Glomerular endothelial cell (primary cell): Measurements from ENCODE around the gene TUBB4A. TPM values are rescaled to one million over a fixed set of nuclear protein-coding genes. Genes with fewer than 3 reads are reported as not detected.
A peak's percentile ranks its signal among the peaks of the same experiment; 100 is the strongest.

ENCODE experiments used
- DNase-seq: peaks from one replicate; pipeline ENCODE4 v3.0.0-alpha.2; 2011; ENCODE audit warnings: low read depth, low spot score; ENCODE audit errors: extremely low read depth
- total RNA-seq: library from RNA; depleted of rRNA; stranded (reverse); fragments of >200 nt; gene quantifications from 2 replicates; pipeline ENCODE4 v1.2.3, GENCODE V29; 2015

The TUBB4A gene
- total RNA-seq, 1 donor from 2014 or later: not detected

DNA sequence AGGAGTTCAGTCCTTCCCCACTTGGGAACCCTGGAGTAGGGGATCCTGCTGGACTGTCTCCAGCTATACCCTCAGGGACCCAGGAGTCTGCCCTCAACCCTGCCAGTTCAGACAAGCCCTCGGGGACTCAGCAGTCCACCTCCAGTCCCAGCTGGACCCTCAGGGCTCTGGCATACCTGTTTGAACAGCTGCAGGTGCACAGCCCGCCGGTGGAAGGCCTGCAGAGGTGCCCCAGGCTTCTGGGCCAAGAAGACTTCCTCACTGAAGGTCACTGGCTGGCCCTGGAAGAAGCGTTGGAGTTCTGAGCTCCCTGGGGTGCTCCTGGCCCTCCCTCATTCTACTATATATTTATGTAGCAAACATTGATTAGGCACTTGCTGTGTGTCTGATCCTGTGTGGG is 29.4 kb downstream of the TUBB4A start:
- no peak for DNase-seq

DNA sequence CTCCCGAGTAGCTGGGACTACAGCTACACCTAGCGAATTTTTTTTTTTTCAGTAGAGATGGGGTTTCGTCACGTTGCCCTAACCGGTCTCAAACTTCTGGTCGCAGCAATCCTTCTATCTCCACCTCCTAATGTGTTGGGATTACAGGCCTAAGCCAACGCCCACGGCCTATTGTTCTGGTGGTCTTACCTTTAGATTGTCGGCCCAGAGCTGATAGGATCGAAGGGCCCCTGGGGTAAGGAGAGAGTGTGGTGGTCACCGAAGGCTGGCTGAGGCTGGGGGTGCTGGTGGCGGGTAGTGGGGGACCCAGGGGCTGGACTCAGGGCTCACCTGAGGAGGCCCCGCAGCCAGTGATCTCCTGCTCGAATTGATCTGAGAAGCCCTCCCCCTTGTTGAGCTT is 31.0 kb downstream of the TUBB4A start:
- no peak for DNase-seq

DNA sequence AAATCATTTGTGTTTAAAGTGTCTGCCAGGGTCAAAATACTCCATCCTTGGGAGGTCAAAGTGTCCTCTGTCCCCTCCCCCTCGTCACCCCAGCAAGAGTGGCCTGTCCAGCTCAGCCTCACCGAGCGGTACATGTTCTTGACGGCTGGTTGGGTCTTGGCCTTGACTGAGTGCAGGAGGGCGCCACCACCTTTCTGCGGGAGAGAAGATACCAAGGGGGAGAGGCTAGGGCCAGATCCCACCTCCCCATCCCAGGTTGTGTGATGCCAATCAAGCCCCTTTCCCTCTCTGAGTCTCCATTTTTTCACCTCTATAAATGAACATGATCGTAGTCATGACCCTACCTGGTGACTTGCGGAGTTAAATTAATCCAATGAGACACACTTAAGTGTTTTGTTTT is 31.9 kb downstream of the TUBB4A start:
- DNase-seq: no peak

DNA sequence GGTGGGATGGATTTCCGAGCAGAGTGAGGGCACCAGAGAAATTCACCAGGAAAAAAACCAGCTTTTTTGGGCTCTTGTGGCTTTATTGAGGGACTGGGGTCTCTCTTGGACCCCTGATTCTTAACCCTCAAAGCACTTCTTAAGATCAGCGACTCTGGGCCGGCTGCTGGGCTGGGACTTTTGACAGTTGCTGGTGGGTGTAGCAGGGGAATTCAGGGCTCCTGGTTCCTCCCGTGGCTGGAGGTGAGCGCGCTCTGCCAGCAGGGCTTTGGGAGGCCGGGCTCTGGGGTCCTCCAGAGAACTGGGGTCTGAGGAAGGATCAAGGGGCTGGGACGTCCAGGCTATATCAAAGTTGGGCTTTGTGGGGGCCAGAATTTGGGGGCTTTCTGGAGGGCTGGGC is 34.7 kb downstream of the TUBB4A start:
- no peak for DNase-seq

DNA sequence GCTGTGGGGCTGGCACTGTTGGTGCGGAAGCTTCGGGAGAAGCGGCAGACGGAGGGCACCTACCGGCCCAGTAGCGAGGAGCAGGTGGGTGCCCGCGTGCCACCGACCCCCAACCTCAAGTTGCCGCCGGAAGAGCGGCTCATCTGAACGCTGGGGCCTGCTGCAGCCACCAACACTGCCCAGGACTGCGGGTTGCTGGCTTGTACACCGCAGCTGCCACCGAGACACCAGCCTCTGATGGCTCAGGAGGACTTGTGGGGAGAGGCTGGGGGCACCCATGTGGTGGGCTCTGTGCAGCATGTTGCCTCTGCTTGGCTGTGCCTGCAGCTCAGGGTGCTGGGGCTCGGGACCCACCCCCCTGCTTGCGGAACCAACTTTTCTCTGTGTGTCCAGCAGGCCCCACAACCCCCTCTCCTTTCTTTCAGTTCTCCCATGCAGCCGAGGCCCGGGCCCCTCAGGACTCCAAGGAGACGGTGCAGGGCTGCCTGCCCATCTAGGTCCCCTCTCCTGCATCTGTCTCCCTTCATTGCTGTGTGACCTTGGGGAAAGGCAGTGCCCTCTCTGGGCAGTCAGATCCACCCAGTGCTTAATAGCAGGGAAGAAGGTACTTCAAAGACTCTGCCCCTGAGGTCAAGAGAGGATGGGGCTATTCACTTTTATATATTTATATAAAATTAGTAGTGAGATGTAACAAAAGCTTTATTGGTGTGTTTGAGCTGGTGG is 35.4 kb downstream of the TUBB4A start:
- DNase-seq: no peak

DNA sequence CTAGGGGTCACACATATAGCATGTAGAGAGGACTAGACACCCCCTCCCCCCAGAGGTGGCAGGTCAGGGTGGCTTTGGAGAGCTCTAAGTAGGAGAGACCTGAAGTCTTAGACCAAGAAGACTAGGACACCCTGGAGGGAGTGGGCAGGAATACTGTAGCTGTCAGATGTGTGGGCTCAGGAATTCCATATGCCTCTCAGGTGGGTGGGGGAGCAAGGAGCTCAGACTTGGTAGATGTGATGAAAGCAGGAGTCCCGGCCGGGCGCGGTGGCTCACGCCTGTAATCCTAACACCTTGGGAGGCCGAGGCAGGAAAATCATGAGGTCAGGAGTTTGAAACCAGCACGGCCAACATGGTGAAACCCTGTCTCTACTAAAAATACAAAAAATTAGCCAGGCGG is 36.4 kb downstream of the TUBB4A start:
- no peak for DNase-seq

DNA sequence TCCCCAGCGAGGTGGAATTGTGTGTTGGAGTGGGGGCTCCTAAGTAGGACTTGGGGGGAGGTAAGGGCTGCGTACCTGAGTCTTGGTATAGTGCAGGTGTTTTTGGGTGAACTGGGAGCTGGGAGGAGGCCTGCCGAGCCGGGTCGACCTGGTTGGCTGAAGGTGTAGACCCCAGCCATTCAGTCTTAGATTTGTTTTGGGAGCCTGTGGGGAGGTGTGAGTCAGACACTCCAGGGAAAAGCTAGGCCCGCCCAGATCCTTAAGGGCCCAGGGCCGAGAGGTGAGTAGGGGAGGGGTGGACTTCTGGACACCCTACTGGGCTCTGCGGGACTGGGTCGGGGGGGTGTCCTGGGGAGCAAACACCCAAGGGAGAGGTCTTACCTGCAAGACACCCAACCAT is 37.1 kb downstream of the TUBB4A start:
- DNase-seq: no peak

DNA sequence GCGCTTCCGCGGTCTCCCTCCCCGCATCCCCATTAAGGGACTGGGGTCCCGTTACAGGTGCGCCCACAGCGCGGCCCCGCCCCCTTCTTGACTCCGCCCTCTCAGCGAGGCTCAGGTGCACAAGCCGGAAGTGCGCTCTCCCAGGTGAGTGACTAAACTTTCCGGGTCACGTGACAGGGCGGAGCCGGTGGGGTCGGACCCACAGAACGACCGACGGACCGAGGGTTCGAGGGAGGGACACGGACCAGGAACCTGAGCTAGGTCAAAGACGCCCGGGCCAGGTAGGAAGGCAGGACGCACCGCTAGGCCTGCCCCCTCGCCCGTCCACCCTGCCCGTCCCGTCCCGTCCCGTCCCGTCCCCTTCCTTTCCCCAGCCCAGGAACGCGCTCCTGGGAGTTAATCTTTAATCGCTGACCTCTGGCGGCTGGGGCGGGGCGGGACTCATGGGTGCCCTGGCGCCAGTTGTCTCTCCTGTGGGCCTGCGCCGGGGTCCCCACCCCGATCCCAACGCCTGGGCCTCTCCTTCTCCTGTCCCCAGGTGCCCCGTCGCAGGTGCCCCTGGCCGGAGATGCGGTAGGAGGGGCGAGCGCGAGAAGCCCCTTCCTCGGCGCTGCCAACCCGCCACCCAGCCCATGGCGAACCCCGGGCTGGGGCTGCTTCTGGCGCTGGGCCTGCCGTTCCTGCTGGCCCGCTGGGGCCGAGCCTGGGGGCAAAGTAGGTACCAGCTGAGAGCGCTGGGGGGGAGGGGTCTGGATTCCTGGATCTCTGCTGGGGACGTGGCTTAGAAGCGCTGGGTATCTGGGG is 37.8 kb downstream of the TUBB4A start, which contains the start of gene CRB3:
Gene CRB3 (plus strand): TSS at position 202 of the 804 bp plus-strand sequence. CDS start 431 bp downstream, at position 633.
- DNase-seq: no peak

DNA sequence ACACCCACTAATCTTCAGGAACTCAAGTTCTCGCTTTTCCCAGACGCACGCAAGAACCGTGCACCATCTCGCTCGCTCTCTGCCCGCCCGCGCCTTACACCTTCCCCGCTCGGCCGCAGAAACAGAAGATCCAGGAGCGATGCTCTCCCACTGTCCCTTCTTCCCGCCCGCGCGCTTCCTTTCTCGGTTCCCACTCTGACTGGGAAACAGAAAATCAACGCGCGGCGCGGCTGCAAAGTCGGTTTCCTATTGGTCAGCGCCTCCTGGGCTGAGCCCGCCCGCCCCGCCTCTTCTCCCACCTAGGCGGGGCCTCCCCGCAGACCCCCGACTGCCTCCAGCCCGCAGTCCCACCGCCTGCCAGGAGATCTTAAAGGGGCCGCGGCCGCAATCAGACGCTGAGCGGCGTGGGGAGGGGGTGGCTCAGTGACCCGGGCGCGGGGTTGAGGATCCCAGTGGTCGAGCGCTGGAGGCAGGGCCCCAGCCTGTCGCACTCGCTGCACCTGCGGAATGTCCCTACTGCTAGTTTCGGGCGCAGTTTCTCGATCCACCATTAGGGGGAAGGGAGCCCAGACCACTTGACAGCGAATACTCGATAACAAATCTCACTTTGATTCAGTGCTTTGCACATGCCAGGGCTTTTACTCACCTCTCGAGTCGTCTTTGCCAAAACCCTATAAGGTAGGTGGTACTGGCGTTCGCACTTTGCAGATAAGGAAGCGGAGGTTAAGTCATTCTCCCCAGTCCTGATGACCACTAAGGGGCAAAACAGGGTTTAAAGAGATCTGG is 41.8 kb downstream of the TUBB4A start:
- peak; percentile 75 for DNase-seq

DNA sequence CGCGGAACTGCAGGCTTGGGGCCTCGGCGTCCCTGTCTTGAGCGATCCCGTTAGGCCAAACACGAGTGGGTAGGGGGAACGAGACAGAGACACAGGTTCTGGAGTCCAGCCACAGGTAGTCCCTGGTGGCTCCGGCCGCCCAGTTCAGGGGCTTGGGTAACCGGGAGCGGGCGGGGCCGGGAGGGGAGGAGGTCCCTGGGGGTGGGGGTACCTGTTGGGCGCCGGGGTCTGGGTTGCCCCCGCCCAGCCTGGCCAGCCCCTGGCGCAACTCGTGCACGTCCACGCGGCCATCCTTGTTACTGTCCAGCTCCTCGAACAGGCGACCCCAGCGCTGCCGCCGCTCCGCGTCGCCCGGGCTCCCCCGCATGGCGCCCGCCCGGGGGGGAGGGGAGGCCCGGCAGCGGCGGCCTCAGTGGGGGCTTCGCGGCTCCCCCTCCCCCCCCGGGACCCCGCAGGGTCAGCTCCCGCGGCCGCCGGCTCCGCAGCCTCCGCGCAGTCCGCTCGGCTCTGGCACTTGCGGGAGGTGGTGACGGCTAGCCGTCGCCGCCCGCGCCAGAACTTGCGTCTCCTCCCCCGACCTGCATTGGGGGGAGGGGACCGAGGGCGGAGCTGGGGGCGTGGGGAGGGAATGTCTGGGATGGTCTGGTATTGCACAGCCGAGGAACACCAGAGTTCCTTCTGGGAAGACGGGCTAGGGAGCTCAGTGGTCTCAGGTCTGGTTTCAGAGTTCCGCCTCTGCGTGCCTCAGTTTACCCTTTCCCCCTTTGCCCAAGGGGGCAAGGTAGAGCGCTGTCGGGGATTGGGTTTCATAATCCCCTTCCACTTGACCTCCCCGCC is 42.6 kb downstream of the TUBB4A start, which contains the start of gene SLC25A23:
Gene SLC25A23 (minus strand): TSS at position 531 of the 837 bp plus-strand sequence. CDS start 164 bp downstream, at position 367.
- no peak for DNase-seq

DNA sequence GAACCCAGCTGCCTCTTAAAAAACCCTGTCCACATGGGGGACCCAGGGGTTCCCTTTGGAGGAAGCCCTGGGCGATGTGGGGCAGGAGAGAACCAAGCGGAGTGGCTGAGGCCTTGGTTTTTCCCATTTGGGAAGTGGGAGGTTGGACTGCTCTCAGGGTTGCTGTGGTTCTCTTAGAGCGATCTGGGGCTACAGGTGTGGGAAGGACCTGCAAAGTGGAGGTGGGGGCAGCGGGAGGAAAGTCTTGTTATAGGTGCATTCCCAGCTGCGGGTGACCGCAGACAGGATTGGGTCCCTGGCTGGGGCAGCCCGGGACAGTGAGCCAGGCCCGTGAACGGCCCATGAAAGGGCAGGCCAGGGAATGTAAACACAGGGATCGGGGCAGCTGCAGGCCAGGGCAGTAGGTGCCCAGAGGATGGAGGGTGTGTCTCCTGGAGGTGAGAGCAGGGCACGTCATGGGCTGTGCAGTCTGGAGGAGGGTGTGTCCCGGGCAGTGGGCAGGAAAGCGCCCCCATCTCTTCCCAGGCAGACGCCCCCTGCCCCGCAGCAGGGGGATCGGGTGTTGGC is 43.3 kb downstream of the TUBB4A start:
- no peak for DNase-seq

DNA sequence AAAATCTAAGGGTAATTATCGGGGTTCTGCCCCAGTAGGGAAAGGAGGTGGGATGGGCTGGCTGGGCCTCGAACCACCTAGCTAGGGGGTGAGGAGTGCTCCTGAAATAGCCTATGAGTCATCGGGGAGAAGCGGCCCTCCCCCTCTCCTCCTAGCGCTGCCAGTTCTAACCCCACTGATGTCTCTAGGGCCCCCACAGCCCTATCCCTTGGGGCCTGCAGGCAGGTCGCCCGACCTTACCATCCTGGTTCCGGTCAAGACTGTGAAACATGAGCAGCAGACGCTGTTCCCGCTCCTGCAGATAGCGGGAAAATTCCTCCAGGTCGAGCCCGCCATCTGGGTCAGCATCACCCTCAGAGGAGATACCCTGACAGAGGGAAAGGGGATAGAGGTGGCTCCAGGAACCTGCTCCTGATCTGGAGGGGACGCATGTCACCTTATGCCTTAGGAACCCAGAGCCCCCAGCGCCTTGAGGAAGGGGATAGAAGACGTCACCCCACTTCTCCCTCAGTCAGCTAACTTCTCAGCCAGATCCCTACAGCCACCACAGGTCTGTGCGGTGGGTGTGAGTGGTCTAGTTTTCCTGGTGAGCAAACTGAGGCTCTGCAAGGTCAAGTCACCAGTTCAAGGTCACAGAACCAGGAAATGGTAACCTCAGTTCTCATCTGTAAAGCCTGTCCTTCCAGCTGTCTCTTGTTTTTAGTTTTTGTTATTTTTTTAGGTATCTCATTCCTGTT is 44.0 kb downstream of the TUBB4A start:
- DNase-seq: no peak

DNA sequence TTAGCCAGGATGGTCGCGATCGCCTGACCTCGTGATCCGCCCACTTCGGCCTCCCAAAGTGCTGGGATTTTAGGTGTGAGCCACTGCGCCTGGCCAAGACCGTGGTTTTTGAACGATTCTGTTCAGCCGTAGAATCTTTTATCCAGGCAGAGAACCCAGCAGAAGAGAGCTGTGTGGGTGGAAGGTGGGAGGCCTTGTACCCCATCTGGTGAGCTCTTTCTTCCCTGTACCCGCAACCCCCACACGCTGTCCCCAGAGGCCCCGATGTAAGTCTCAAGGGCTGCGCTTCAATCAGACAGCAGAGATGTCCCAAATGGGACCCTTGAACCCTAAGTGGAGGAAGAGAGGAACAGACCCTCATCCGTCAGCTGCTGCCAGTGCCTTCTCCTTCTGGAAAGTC is 46.2 kb downstream of the TUBB4A start:
- no peak for DNase-seq

DNA sequence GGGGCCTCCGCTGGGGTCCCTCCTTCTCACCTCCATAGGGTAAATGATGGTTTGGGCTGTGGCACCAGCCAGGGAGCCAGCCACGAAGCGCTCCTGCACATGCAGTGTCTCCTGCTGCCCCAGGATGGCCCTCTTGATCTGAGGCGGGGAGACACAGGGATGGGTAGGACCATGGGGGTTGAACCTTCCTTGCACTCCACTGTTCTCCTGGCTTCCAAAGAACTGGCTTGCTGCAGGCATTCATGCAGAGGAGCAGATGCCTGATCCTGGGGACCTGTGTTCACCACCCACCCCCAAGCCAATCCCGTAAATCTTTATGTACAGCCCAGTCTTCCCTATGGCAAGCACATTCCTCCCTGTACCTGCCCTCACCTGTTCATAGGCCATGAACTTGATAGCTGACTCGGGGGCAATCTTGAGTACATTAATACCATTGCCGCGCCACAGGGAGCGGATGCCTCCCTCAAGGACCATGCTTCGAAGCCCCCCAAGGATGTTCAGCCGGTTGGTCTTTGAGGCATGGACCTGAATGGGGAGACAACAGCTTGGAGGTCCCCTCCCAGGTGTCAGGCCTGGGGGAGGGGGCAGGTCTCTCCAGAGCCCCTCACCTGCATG is 48.1 kb downstream of the TUBB4A start:
- DNase-seq: no peak

DNA sequence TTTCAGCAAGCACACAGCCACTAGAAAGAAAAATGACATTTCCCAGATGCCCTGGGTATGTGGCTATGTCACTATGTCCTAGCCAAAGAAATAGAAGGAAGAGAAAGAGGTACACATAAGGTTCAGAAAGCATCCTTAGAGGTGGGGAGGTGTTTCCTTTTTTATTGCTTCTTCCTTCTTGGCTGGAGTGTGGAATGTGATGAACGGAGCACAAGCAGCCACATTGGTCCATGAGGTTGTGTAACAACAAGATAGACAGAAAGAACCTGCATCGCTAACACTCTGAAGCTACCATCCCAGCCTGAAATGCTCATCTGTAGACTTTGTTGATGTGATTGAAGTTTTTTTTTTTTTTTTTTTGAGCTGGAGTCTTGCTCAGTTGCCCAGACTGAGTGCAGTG is 49.2 kb downstream of the TUBB4A start:
- no peak for DNase-seq

DNA sequence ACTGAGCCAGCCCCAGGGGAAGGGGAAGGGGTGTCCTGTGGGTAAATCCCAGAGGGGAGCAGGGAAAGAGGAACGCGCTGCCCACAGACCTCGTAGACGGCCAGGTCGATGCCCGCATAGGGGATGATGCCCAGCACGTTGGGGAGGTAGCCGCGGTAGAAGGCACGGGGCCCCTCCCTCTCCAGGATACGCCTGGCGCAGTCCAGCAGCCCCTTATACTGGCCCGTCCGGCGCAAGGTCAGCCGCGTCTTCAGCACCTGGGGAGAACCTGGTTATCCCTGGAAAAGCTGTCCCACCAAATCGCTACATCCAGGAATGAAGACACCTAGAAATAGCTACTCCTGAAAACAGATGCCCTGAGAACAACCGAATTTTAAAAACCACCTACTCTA is 49.9 kb downstream of the TUBB4A start:
- no peak for DNase-seq

DNA sequence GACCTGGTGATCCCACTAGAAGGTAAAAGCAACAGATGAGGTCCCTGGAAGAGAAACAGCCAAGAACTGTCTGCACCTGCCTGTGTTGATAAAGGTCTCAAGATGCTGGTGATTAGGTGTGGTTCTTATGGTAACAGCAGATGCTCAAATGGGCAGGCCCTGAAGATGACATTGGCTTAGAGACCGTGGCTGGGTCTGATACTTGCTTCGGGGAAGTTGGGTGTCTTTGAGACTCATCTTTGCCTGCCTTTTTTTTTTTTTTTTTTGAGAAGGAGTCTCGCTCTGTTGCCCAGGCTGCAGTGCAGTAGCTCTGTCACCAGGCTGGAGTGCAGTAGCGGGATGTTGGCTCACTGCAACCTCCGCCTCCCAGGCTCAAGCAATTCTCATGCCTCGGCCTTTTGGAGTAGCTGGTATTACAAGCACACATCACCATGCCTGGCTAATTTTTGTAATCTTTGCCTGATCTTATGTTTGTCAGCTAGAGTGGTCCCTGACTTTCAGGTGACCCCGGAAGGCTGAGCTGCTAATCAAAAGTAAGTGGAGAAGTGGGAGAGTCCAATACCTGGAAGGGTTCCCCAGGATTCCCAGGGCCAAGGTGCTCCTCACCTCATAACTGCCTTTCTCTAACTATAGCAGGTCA is 50.4 kb downstream of the TUBB4A start:
- no peak for DNase-seq

DNA sequence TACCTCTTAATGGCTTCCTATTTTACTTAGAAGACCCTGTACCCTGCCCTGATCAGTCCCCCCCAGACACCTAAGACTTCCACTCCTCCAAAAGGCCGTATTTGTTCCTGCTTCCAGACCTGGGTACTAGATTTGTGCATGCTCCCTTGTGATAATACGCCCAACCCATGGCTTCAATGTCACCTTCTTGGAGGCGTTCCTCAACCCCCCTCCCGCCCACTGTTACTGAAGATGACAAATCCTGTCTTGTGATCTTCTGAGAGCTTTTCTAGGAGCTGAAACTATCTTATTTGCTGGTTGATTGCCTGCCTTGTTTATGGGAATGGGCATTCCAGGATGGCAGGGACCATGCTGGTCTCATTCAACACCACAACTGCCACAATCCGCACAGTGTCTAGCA is 51.9 kb downstream of the TUBB4A start:
- no peak for DNase-seq
